Endodermal cell (in vitro differentiated cells): ENCODE measurements around the gene CLIP1. TPM values are rescaled to one million over a fixed set of nuclear protein-coding genes. Genes with fewer than 3 reads are reported as not detected.

Experiments
- DNase-seq: peaks from one replicate; pipeline ENCODE4 v3.0.0-alpha.2; 2017
- H3K27ac ChIP-seq: 2 replicates; pipeline ENCODE4 v1.5.1; 2013; ENCODE audit warnings: mild to moderate bottlenecking, low read depth, low read length, moderate library complexity
- H3K27me3 ChIP-seq: 2 replicates; pipeline ENCODE4 v1.6.1; 2013; ENCODE audit warnings: mild to moderate bottlenecking, low read length, moderate library complexity; ENCODE audit not compliant: insufficient read depth, control insufficient read depth, poor library complexity, severe bottlenecking
- H3K36me3 ChIP-seq: 2 replicates; pipeline ENCODE4 v1.7.0; 2013; ENCODE audit warnings: mild to moderate bottlenecking, low read length, moderate library complexity; ENCODE audit not compliant: control insufficient read depth, insufficient read depth
- H3K4me1 ChIP-seq: one replicate; pipeline ENCODE4 v1.7.0; 2013; ENCODE audit warnings: low read length; ENCODE audit not compliant: control insufficient read depth, insufficient read depth
- H3K4me3 ChIP-seq: 2 replicates; pipeline ENCODE4 v1.5.1; 2013; ENCODE audit warnings: mild to moderate bottlenecking, low read length, moderate library complexity
- H3K9ac ChIP-seq: 2 replicates; pipeline ENCODE4 v1.6.1; 2013; ENCODE audit warnings: mild to moderate bottlenecking, low read length, moderate library complexity; ENCODE audit not compliant: poor library complexity, severe bottlenecking; ENCODE audit errors: extremely low read depth
- H3K9me3 ChIP-seq: 2 replicates; pipeline ENCODE4 v1.6.1; 2013; ENCODE audit warnings: mild to moderate bottlenecking, low read length, moderate library complexity; ENCODE audit not compliant: control insufficient read depth
- H3K27ac Mint-ChIP-seq: 2 replicates; pipeline ENCODE4 v1.8.0; 2020; ENCODE audit warnings: mixed read lengths
- H3K27me3 Mint-ChIP-seq: 2 replicates; pipeline ENCODE4 v1.8.0; 2021; ENCODE audit warnings: mild to moderate bottlenecking, mixed read lengths; ENCODE audit not compliant: insufficient read depth
- H3K36me3 Mint-ChIP-seq: 2 replicates; pipeline ENCODE4 v1.8.0; 2020; ENCODE audit warnings: low read depth, mixed read lengths
- H3K4me1 Mint-ChIP-seq: 2 replicates; pipeline ENCODE4 v1.8.0; 2020; ENCODE audit warnings: mixed read lengths
- H3K4me3 Mint-ChIP-seq: 2 replicates; pipeline ENCODE4 v1.8.0; 2020; ENCODE audit warnings: mild to moderate bottlenecking, moderate library complexity, mixed read lengths
- H3K9me3 Mint-ChIP-seq: 2 replicates; pipeline ENCODE4 v1.8.0; 2020; ENCODE audit warnings: mild to moderate bottlenecking, mixed read lengths
- CTCF ChIP-seq: fragments of 200-600 bp; sonication (generic); conservative IDR thresholded peaks from 2 replicates; pipeline ENCODE4 v1.5.0; 2021; ENCODE audit warnings: antibody characterized with exemption, mild to moderate bottlenecking
- WGBS, 2 experiments: methylation state at CpG; one replicate each; pipeline versions ENCODE4 v1.1.5 to v1.1.7; 2013; ENCODE audit warnings: missing lambda C conversion rate in 2 of 2, mixed read lengths in 1 of 2; ENCODE audit not compliant: insufficient coverage in 1 of 2, insufficient read length in 1 of 2; 5-methylcytosine and 5-hydroxymethylcytosine counted together
- total RNA-seq, 2 donors: library from RNA; stranded (reverse); fragmentation: NEBNext Ultra II Directional in 1 of 2; extraction: Animal tissue kit (Norgen Biotek cat#: 25700) in 1 of 2; gene quantifications; 2 replicates in 1 of 2; 3 replicates in 1 of 2; pipeline ENCODE4 v1.2.1, GENCODE V29; 2021

The CLIP1 gene
- total RNA-seq, 2 donors from 2014 or later: 56.5 to 65.1 TPM

GRCh38 chr12:122348505-122348904 lies 74.0 kb downstream of the CLIP1 start:
- no peak overlapping the region for H3K27ac ChIP-seq
- Mint-ChIP-seq H3K9me3 (no peaks in the 10 kb centered on the region), H3K27me3 (no peaks in the 10 kb centered on the region), H3K4me1 (no peaks in the 10 kb centered on the region), H3K36me3 (peaks cover 34% of the 10 kb centered on the region), H3K27ac (no peak overlapping the region), H3K4me3 (no peak overlapping the region)
- no peak overlapping the region for H3K4me3 ChIP-seq
- H3K36me3 ChIP-seq: peaks cover 49% of the 10 kb centered on the region
- H3K9ac ChIP-seq: no peak overlapping the region
- 93 to 97% methylated on average over 3 to 4 of the region's 4 CpGs for WGBS, 2 experiments
- H3K9me3 ChIP-seq: no peaks in the 10 kb centered on the region
- H3K4me1 ChIP-seq: no peaks in the 10 kb centered on the region
- DNase-seq: no peak
- no peaks in the 10 kb centered on the region for H3K27me3 ChIP-seq
- TF ChIP-seq CTCF: no peak

DNA sequence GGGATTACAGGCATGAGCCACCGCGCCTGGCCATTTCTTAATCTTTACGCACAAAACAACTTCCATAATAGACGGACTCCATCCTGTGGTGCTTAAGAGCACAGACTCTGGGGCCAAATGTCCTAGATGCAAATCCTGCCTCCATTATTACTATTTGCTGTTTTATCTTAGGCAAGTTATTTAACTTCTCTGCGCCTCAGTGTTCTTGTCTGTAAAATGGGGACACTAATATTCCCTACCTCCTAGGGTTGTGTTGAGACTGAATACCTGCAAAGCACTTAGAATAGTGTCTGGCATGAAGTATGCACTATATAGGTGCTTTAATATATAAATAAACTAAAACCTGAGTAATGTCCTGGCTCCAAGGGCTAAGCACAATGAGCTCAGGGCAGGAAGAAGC lies 76.4 kb downstream of the CLIP1 start:
- H3K36me3 ChIP-seq: peaks cover 26% of the 10 kb centered on the region
- H3K4me1 Mint-ChIP-seq: no peaks in the 10 kb centered on the region
- TF ChIP-seq CTCF: no peak
- no peaks in the 10 kb centered on the region for H3K4me1 ChIP-seq
- no peak for DNase-seq
- WGBS, 2 experiments: 94 to 100% methylated on average over 4 to 5 of the region's 5 CpGs
- no peak overlapping the region for H3K27ac Mint-ChIP-seq
- H3K27me3 ChIP-seq: no peaks in the 10 kb centered on the region
- no peak overlapping the region for H3K4me3 ChIP-seq
- no peaks in the 10 kb centered on the region for H3K9me3 Mint-ChIP-seq
- peaks cover 23% of the 10 kb centered on the region for H3K36me3 Mint-ChIP-seq
- H3K4me3 Mint-ChIP-seq: no peak overlapping the region
- H3K9me3 ChIP-seq: no peaks in the 10 kb centered on the region
- no peaks in the 10 kb centered on the region for H3K27me3 Mint-ChIP-seq
- H3K27ac ChIP-seq: no peak overlapping the region
- H3K9ac ChIP-seq: no peak overlapping the region

DNA sequence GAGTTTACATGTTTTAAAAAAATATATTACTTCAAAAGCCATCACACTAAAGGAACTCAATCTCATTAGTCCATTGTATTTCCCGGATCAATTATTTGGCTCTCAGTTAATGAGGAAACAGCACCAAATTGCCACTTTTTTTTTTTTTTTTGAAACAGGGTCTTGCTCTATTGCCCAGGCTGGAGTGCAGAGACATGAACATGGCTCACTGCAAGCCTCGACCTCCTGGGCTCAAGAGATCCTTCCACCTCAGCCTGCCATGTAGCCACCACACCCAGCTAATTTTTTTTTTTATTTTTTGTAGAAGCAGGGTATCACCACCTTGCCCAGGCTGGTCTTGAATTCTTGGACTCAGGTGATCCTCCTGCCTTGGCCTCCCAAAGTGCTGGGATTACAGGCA lies 77.4 kb downstream of the CLIP1 start:
- H3K27me3 Mint-ChIP-seq: no peaks in the 10 kb centered on the region
- H3K27ac Mint-ChIP-seq: no peak overlapping the region
- Histone ChIP-seq H3K4me1 (no peaks in the 10 kb centered on the region), H3K36me3 (peaks cover 17% of the 10 kb centered on the region), H3K9ac (no peak overlapping the region), H3K4me3 (no peak overlapping the region), H3K9me3 (no peaks in the 10 kb centered on the region), H3K27me3 (no peaks in the 10 kb centered on the region), H3K27ac (no peak overlapping the region)
- H3K4me1 Mint-ChIP-seq: no peaks in the 10 kb centered on the region
- H3K9me3 Mint-ChIP-seq: no peaks in the 10 kb centered on the region
- H3K36me3 Mint-ChIP-seq: peaks cover 15% of the 10 kb centered on the region
- no peak for DNase-seq
- no peak for TF ChIP-seq CTCF
- WGBS, 2 experiments: 95 to 100% methylated on average over 2 of the region's 2 CpGs
- H3K4me3 Mint-ChIP-seq: no peak overlapping the region
